ENCODE data around the gene NANP. TPM values are rescaled to one million over a fixed set of nuclear protein-coding genes. Genes with fewer than 3 reads are reported as not detected.

NANP gene
- total RNA-seq, 3 donors from 2014 or later: 3.8 to 5.7 (median 5.2) TPM

DNA sequence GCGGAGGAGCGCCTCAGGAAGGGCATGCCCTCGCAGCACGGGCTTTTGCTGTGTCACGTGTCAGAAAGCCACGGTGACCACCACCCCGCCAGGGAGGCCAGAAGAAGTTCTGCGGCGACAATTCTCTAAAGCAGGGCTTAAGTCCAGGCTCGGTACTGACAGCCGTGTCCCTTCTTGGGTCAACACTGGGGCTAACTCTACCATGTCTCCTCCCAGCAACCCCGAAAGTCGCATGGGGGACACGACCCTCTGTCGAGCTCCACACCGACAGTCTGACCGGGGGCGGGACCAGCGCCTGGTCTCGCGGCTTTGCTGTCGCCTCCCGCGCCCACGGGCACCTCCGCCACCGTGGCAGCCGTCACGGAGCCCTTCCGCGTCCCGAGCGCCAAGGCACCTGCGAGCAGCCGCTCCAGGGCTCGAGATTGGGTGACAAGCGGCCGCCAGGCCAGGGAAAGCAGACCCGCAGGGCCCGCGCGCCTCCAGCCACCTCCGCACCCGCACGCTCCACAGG, 534 bp downstream of the NANP start:
- DNase-seq (ENCODE audit: low spot score in 2 of 2): no peak
- Histone ChIP-seq H3K4me1 (peaks cover 5% of the 10 kb centered on the region in 2 donors), H3K27ac (peak overlapping the region; percentile 96 to 98), H3K36me3 (no peaks in the 10 kb centered on the region), H3K9me3 (no peaks in the 10 kb centered on the region), H3K27me3 (no peaks in the 10 kb centered on the region), H3K4me3 (peak overlapping the region; percentile 81 to 99 (median 94))
- TF ChIP-seq, protein P1, sequence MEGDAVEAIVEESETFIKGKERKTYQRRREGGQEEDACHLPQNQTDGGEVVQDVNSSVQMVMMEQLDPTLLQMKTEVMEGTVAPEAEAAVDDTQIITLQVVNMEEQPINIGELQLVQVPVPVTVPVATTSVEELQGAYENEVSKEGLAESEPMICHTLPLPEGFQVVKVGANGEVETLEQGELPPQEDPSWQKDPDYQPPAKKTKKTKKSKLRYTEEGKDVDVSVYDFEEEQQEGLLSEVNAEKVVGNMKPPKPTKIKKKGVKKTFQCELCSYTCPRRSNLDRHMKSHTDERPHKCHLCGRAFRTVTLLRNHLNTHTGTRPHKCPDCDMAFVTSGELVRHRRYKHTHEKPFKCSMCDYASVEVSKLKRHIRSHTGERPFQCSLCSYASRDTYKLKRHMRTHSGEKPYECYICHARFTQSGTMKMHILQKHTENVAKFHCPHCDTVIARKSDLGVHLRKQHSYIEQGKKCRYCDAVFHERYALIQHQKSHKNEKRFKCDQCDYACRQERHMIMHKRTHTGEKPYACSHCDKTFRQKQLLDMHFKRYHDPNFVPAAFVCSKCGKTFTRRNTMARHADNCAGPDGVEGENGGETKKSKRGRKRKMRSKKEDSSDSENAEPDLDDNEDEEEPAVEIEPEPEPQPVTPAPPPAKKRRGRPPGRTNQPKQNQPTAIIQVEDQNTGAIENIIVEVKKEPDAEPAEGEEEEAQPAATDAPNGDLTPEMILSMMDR (IDR thresholded peaks at IDR 0.05): no peak
- intact Hi-C loops (cut with DNase I; ENCODE audit: low total_unique reads): no loop called here

DNA sequence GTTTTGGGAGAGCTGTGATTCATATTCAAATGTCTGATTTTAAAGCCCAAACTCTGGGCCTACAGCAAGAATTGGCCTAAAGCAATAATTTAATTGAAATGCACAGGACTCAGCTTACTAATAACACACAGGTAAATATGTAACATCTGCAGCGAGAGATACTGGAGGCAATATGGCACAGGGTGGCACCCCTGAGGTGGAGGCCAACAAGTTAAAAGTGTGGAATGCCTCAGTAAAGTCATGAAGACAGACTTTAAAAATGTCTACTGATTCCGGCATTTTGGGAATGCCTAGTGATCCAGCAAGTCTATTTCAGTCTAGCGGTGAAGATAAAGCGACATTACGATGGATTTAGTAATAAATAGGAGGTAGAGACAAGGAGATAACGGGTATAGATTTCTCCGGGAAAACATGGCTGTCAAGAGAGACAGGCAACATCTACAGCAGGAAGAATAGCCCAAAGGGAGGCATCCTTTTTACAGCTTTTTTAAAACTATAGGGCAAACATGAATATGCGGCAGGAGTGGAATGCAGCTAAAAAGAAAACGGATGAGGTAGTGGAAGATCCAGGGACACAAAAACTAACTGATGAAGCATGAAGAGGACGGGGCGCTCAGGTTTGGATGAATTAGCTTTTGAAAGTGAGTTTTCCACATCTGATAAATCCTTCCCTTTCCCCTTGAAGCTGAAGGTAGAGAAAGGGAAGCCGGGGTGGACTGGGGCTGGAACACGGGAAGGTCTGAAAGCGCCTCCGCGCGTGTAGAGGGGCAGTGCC, 1.2 kb downstream of the NANP start:
- Histone ChIP-seq H3K27ac (peak overlapping the region; percentile 96 to 98), H3K4me3 (peak overlapping the region; percentile 81 to 99 (median 94)), H3K27me3 (no peaks in the 10 kb centered on the region), H3K9me3 (no peaks in the 10 kb centered on the region), H3K4me1 (peaks cover 5% of the 10 kb centered on the region in 2 donors), H3K36me3 (no peaks in the 10 kb centered on the region)
- TF ChIP-seq POLR2AphosphoS5 (IDR thresholded peaks at IDR 0.05) (no peak), POLR2A (IDR thresholded peaks at IDR 0.05) (no peak)
- TF ChIP-seq, protein P1 (IDR thresholded peaks at IDR 0.05): no peak
- intact Hi-C loops (cut with DNase I; ENCODE audit: low total_unique reads): no loop called here
- DNase-seq (ENCODE audit: low spot score in 2 of 2): no peak

DNA sequence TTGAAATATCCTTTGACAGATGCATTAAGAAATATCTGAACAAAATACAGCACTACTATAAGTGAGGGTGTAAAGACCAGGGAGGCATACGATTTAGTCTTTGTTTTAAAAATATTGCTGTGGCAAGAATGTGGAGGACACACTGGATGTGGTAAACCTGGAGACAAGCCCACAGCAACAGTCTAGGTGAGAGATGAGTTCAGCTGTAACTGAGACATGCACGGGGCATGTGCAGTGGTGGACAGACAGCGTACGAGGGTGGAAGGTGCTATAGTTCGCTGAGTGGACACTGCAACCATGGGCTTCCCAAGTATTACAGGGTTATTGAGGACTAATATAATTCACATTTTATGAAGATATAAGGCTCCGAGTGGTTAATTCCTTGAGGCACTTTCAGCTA, 1.8 kb downstream of the NANP start:
- no peak for DNase-seq (ENCODE audit: low spot score in 2 of 2)
- no peak overlapping the region for H3K27ac ChIP-seq
- intact Hi-C loops (cut with DNase I; ENCODE audit: low total_unique reads): no loop called here
- no peaks in the 10 kb centered on the region for H3K27me3 ChIP-seq
- H3K36me3 ChIP-seq: no peaks in the 10 kb centered on the region
- no peak overlapping the region for H3K4me3 ChIP-seq
- H3K4me1 ChIP-seq: peaks cover 5% of the 10 kb centered on the region in 2 donors
- no peaks in the 10 kb centered on the region for H3K9me3 ChIP-seq
- TF ChIP-seq, protein P1 (IDR thresholded peaks at IDR 0.05): no peak
- TF ChIP-seq POLR2AphosphoS5 (IDR thresholded peaks at IDR 0.05) (no peak), POLR2A (IDR thresholded peaks at IDR 0.05) (no peak)

DNA sequence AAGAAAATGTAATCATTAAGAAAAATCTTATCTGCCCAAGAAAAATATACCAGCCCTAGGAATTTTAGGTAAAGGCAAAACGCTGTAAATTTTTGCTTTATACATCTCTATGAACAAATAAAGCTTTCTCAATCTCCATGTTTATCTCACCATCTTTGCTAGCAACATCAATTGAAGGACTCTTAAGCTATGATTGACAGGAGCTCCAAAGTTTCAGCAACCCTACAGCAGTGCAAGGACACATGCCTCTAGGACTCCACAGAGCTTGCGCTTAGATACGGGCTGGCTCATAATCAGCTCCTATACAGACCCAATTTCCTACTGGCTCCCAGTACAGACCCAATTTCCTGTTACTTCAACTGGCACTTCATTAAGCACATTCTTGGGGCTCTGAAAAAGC, 4.3 kb downstream of the NANP start:
- Histone ChIP-seq H3K9me3 (no peaks in the 10 kb centered on the region), H3K27ac (no peak overlapping the region), H3K36me3 (no peaks in the 10 kb centered on the region), H3K4me3 (no peak overlapping the region), H3K4me1 (peaks cover 5% of the 10 kb centered on the region in 2 donors), H3K27me3 (no peaks in the 10 kb centered on the region)
- TF ChIP-seq, protein P1 (IDR thresholded peaks at IDR 0.05): no peak
- TF ChIP-seq POLR2A (IDR thresholded peaks at IDR 0.05): no peak
- no peak for DNase-seq (ENCODE audit: low spot score in 2 of 2)
- intact Hi-C loops (cut with DNase I; ENCODE audit: low total_unique reads): no loop called here

DNA sequence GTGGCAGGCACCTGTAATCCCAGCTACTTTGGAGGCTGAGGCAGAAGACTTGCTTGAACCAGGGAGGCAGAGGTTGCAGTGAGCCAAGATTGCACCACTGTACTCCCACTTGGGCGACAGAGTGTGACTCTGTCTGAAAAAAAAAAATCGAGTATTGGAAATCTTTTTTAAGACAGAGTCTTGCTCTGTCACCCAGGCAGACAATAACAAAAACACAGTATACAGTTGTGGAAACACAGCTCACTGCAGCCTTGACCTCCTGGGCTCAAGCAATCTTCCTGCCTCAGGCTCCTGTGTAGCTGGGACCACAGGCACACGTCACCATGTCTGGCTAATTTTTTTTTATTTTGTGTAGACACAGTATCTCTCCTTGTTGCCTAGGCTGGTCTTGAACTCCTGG, 15.0 kb downstream of the NANP start:
- DNase-seq (ENCODE audit: low spot score in 2 of 2): no peak
- Histone ChIP-seq H3K27ac (no peak overlapping the region), H3K36me3 (no peaks in the 10 kb centered on the region), H3K27me3 (no peaks in the 10 kb centered on the region), H3K9me3 (no peaks in the 10 kb centered on the region), H3K4me3 (no peak overlapping the region), H3K4me1 (no peaks in the 10 kb centered on the region)
- intact Hi-C loops (cut with DNase I; ENCODE audit: low total_unique reads): no loop called here
- TF ChIP-seq POLR2A (IDR thresholded peaks at IDR 0.05) (no peak), POLR2AphosphoS5 (IDR thresholded peaks at IDR 0.05) (no peak)
- TF ChIP-seq, protein P1 (IDR thresholded peaks at IDR 0.05): no peak
